HEK293 (cell line): ENCODE data around the gene DNAJC12.
"Not testable (repeated sequence)": the region's sequence is repeated elsewhere in the genome, so short reads cannot be mapped to it uniquely, and the experiment has no call there.

ENCODE experiments used
- CTCF ChIA-PET: fragments of 350-600 bp; formaldehyde crosslinking; extraction: SDS; loops from one replicate; lab custom pipeline; 2021; ENCODE audit warnings: antibody characterized with exemption; lab: Yijun Ruan, JAX
- POLR2A ChIA-PET: fragments of 300-600 bp; formaldehyde crosslinking; extraction: SDS; loops from one replicate; lab custom pipeline; 2020; ENCODE audit warnings: antibody characterized with exemption, inconsistent platforms; lab: Yijun Ruan, JAX
- H3K27ac ChIP-seq: fragments of 200-500 bp; sonication (Bioruptor generic); 2 replicates; pipeline ENCODE4 v1.5.1; 2014; ENCODE audit warnings: low read depth, low read length, control low read depth, inconsistent platforms; ENCODE audit errors: extremely low read depth
- H3K36me3 ChIP-seq, 2 experiments: fragments of 200-500 bp in 1 of 2; sonication (Bioruptor generic) in 1 of 2; 1 replicate in 1 of 2; 2 replicates in 1 of 2; pipeline ENCODE4 v1.5.1; 2014 to 2017; ENCODE audit warnings: inconsistent platforms in 2 of 2, low read length in 2 of 2; ENCODE audit not compliant: control insufficient read depth in 2 of 2, insufficient read depth in 1 of 2
- H3K4me1 ChIP-seq: fragments of 200-500 bp; sonication (Bioruptor generic); 2 replicates; pipeline ENCODE4 v1.5.1; 2014; ENCODE audit warnings: mild to moderate bottlenecking, low read length, inconsistent platforms; ENCODE audit not compliant: control insufficient read depth, insufficient read depth
- H3K4me3 ChIP-seq: 2 replicates; pipeline ENCODE4 v1.5.1; 2011; ENCODE audit warnings: low read depth, mild to moderate bottlenecking, control low read depth, low read length, moderate library complexity
- H3K9me3 ChIP-seq: fragments of 200-500 bp; sonication (Bioruptor generic); 2 replicates; pipeline ENCODE4 v1.5.1; 2014; ENCODE audit warnings: low read depth, low read length, inconsistent platforms; ENCODE audit not compliant: control insufficient read depth, insufficient read depth
- CTCF ChIP-seq: fragments of 450-650 bp; formaldehyde crosslinking; IDR thresholded peaks from 2 replicates; pipeline ENCODE4 v1.5.1; 2016; ENCODE audit warnings: missing biosample characterization, missing genetic modification characterization
- FEZF1 ChIP-seq: fragments of 450-650 bp; formaldehyde crosslinking; IDR thresholded peaks from 2 replicates; pipeline ENCODE4 v1.5.1; 2016; ENCODE audit warnings: missing biosample characterization, missing genetic modification characterization
- GLI2 ChIP-seq: fragments of 450-650 bp; formaldehyde crosslinking; IDR thresholded peaks from 2 replicates; pipeline ENCODE4; 2017; ENCODE audit warnings: missing biosample characterization, missing genetic modification characterization, low read depth, borderline replicate concordance
- GLIS1 ChIP-seq: fragments of 450-650 bp; formaldehyde crosslinking; IDR thresholded peaks from 2 replicates; pipeline ENCODE4 v1.5.1; 2016; ENCODE audit warnings: missing biosample characterization, missing genetic modification characterization
- KLF7 ChIP-seq: fragments of 450-650 bp; formaldehyde crosslinking; IDR thresholded peaks from 2 replicates; pipeline ENCODE4 v1.5.1; 2016; ENCODE audit warnings: missing biosample characterization, missing genetic modification characterization, borderline replicate concordance
- OSR2 ChIP-seq: fragments of 450-650 bp; formaldehyde crosslinking; IDR thresholded peaks from 2 replicates; pipeline ENCODE4 v1.5.1; 2016; ENCODE audit warnings: missing biosample characterization, missing genetic modification characterization
- SCRT2 ChIP-seq: fragments of 450-650 bp; formaldehyde crosslinking; IDR thresholded peaks from 2 replicates; pipeline ENCODE4 v1.5.1; 2016; ENCODE audit warnings: missing biosample characterization, missing genetic modification characterization
- SP2 ChIP-seq: fragments of 450-650 bp; formaldehyde crosslinking; IDR thresholded peaks from 2 replicates; pipeline ENCODE4 v1.5.1; 2016; ENCODE audit warnings: missing biosample characterization, missing genetic modification characterization
- TRIM28 ChIP-seq: IDR thresholded peaks from 2 replicates; pipeline ENCODE4 v1.6.1; 2011; ENCODE audit warnings: low read length, control low read depth, borderline replicate concordance
- ZBTB49 ChIP-seq: fragments of 450-650 bp; formaldehyde crosslinking; IDR thresholded peaks from 2 replicates; pipeline ENCODE4 v1.5.1; 2016; ENCODE audit warnings: missing biosample characterization, missing genetic modification characterization, low read depth
- ZNF10 ChIP-seq: fragments of 450-650 bp; formaldehyde crosslinking; IDR thresholded peaks from 2 replicates; pipeline ENCODE4 v1.5.1; 2017; ENCODE audit warnings: missing biosample characterization, missing genetic modification characterization
- ZNF121 ChIP-seq: fragments of 450-650 bp; formaldehyde crosslinking; IDR thresholded peaks from 2 replicates; pipeline ENCODE4 v1.5.1; 2016; ENCODE audit warnings: missing biosample characterization, missing genetic modification characterization
- ZNF138 ChIP-seq: fragments of 450-650 bp; formaldehyde crosslinking; IDR thresholded peaks from 2 replicates; pipeline ENCODE4 v1.5.1; 2016; ENCODE audit warnings: missing biosample characterization, missing genetic modification characterization, borderline replicate concordance
- ZNF26 ChIP-seq: fragments of 450-650 bp; formaldehyde crosslinking; IDR thresholded peaks from 2 replicates; pipeline ENCODE4 v1.5.1; 2016; ENCODE audit warnings: missing biosample characterization, missing genetic modification characterization
- ZNF280C ChIP-seq: fragments of 450-650 bp; formaldehyde crosslinking; IDR thresholded peaks from 2 replicates; pipeline ENCODE4 v1.5.1; 2016; ENCODE audit warnings: missing biosample characterization, missing genetic modification characterization
- ZNF350 ChIP-seq: fragments of 450-650 bp; formaldehyde crosslinking; IDR thresholded peaks from 2 replicates; pipeline ENCODE4 v1.5.0; 2017; ENCODE audit warnings: missing biosample characterization, mild to moderate bottlenecking, missing genetic modification characterization
- ZNF362 ChIP-seq: fragments of 450-650 bp; formaldehyde crosslinking; IDR thresholded peaks from 2 replicates; pipeline ENCODE4 v1.5.1; 2016; ENCODE audit warnings: missing biosample characterization, missing genetic modification characterization
- ZNF544 ChIP-seq: fragments of 450-650 bp; formaldehyde crosslinking; IDR thresholded peaks from 2 replicates; pipeline ENCODE4 v1.5.0; 2017; ENCODE audit warnings: missing biosample characterization, missing genetic modification characterization
- ZNF654 ChIP-seq: fragments of 450-650 bp; formaldehyde crosslinking; IDR thresholded peaks from 2 replicates; pipeline ENCODE4 v1.5.1; 2016; ENCODE audit warnings: low read depth, missing biosample characterization, missing genetic modification characterization
- ZNF660 ChIP-seq: fragments of 450-650 bp; IDR thresholded peaks from 2 replicates; pipeline ENCODE4 v1.5.1; 2018; ENCODE audit warnings: missing biosample characterization, mild to moderate bottlenecking, missing genetic modification characterization
- ZNF692 ChIP-seq: fragments of 450-650 bp; formaldehyde crosslinking; IDR thresholded peaks from 2 replicates; pipeline ENCODE4 v1.5.1; 2016; ENCODE audit warnings: missing biosample characterization, missing genetic modification characterization
- ZNF785 ChIP-seq: fragments of 450-650 bp; formaldehyde crosslinking; IDR thresholded peaks from 2 replicates; pipeline ENCODE4 v1.5.1; 2016; ENCODE audit warnings: missing biosample characterization, missing genetic modification characterization

Gene DNAJC12

GRCh38 chr10:67780204-67780621 lies 57.8 kb downstream of the DNAJC12 start:
- not testable (repeated sequence) for H3K27ac ChIP-seq, H3K9me3 ChIP-seq, H3K4me1 ChIP-seq, H3K4me3 ChIP-seq, H3K36me3 ChIP-seq
- CTCF ChIA-PET, result interaction anchor here (0.6 to 8.4 kb wide), 41 partner anchors 7 to 1174 kb away, joined by 3 to 114 read pairs (median 4); partner anchors contain the start of gene CTNNA3
- peak; percentile 51; the same call in 1 of the 2 replicates for TF ChIP-seq ZNF121
- POLR2A ChIA-PET, result interaction anchor here (1.2 kb wide), 1 partner anchor 15 kb away, joined by 4 read pairs; no protein-coding TSS in a partner anchor

GRCh38 chr10:67779465-67780203 lies 58.4 kb downstream of the DNAJC12 start:
- POLR2A ChIA-PET, result interaction anchor here (0.6 to 1.2 kb wide), 3 partner anchors 15 to 848 kb away, joined by 3 to 4 read pairs (median 4); no protein-coding TSS in a partner anchor
- CTCF ChIA-PET, result interaction anchor here (0.6 to 8.4 kb wide), 44 partner anchors 8 to 1173 kb away, joined by 3 to 114 read pairs (median 4); partner anchors contain the start of gene CTNNA3
- H3K36me3 ChIP-seq, result no peaks in the 10 kb centered on the region
- H3K27ac ChIP-seq, result no peak overlapping the region
- no peaks in the 10 kb centered on the region for H3K9me3 ChIP-seq
- no peak overlapping the region for H3K4me3 ChIP-seq
- no peaks in the 10 kb centered on the region for H3K4me1 ChIP-seq
- TF ChIP-seq ZNF138 (no peak), SP2 (tag by site-specific recombination) (no peak), ZNF544 (tag by site-specific recombination) (no peak), FEZF1 (tag by site-specific recombination) (no peak), GLIS1 (no peak), ZNF660 (tag by site-specific recombination) (0 out of 2 replicates have a peak, but pooled peaks have one; percentile 46), GLI2 (no peak), ZNF10 (no peak), ZNF785 (tag by site-specific recombination) (no peak), ZNF362 (tag by site-specific recombination) (peak; percentile 68; the same call in 1 of the 2 replicates), ZNF350 (tag by site-specific recombination) (no peak), ZBTB49 (tag by site-specific recombination) (no peak), ZNF280C (tag by site-specific recombination) (no peak), CTCF (tag by site-specific recombination) (peak; percentile 55), TRIM28 (no peak), OSR2 (no peak), KLF7 (tag by site-specific recombination) (no peak), ZNF654 (tag by site-specific recombination) (peak; percentile 96), ZNF26 (tag by site-specific recombination) (no peak), SCRT2 (tag by site-specific recombination) (no peak), ZNF692 (tag by site-specific recombination) (0 out of 2 replicates have a peak, but pooled peaks have one; percentile 17)
